Measurements from ENCODE around the gene TOMT.
A peak's percentile ranks its signal among the peaks of the same experiment; 100 is the strongest.

Gene TOMT

DNA sequence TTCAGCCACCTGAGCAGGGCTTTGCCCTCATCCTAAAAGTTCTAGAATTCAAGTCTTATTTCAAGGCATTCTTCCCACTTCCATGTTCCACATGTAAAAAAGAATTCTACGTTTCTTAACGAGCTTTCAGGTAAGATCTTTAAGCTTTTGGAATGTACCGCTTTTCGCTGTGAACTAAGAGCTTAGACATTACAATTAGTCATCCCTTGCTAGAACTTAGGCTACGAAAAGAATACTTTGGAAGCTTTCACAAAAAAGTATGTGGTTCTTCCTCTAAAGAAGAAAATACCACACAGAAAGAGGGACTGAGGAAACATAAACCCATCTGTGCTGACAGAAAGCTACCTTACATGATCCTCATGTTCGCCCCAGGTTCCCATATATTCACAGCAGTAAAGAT is 27.2 kb upstream of the TOMT start:
- CTCF ChIA-PET, result interaction anchor here (0.7 to 2.0 kb wide), 10 partner anchors 10 to 102 kb away, joined by 3 to 14 read pairs (median 3); no protein-coding TSS in a partner anchor
- DNase-seq (ENCODE audit: extremely low spot score), result no peak
- no peak for TF ChIP-seq CTCF (IDR thresholded peaks at IDR 0.05; ENCODE audit: control extremely low read depth, extremely low read depth, low read depth, missing control alignments)
- POLR2A ChIA-PET, result no interaction called here

GRCh38 chr11:72079819-72080325 is 25.9 kb upstream of the TOMT start:
- POLR2A ChIA-PET, result no interaction called here
- no peak for TF ChIP-seq CTCF (IDR thresholded peaks at IDR 0.05; ENCODE audit: control extremely low read depth, extremely low read depth, low read depth, missing control alignments)
- CTCF ChIA-PET, result no interaction called here
- DNase-seq (ENCODE audit: extremely low spot score), result no peak

GRCh38 chr11:72080326-72081183 is 25.2 kb upstream of the TOMT start, which contains the start of the genes LRRC51 and NUMA1:
LRRC51 (plus strand) TSS chr11:72080850; CDS start chr11:72089084, 8,234 bp downstream.
NUMA1 (minus strand) TSS chr11:72080542; CDS start chr11:72035943, 44,599 bp downstream.
- DNase-seq (ENCODE audit: extremely low spot score), result peak; percentile 93
- CTCF ChIA-PET, result interaction anchor here (1.1 to 2.3 kb wide), 4 partner anchors 10 to 65 kb away, joined by 4 to 35 read pairs (median 7); no protein-coding TSS in a partner anchor
- TF ChIP-seq CTCF (IDR thresholded peaks at IDR 0.05; ENCODE audit: control extremely low read depth, extremely low read depth, low read depth, missing control alignments), result no peak
- POLR2A ChIA-PET, result no interaction called here

DNA sequence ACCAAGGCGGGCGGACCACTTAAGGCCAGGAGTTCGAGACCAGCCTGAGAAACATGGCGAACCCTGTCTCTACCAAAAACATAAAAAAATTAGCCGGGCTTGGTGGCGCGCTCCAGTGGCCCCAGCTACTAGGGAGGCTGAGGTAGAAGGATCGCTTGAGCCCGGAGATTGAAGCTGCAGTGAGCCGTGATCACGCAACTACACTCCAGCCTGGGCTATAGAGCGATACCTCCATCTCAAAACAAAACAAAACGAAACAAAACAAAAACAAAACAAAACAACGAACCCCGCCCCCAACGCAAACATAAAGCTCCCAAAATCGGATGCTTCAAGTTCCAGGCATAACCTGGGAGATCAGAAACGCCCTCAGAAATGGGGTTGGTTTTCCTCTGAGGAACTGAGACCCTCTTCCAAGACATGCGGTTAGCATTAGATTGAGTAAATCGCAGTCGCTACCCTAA is 24.5 kb upstream of the TOMT start:
- CTCF ChIA-PET, result interaction anchor here (1.1 to 2.3 kb wide), 8 partner anchors 9 to 104 kb away, joined by 3 to 35 read pairs (median 5); no protein-coding TSS in a partner anchor

DNA sequence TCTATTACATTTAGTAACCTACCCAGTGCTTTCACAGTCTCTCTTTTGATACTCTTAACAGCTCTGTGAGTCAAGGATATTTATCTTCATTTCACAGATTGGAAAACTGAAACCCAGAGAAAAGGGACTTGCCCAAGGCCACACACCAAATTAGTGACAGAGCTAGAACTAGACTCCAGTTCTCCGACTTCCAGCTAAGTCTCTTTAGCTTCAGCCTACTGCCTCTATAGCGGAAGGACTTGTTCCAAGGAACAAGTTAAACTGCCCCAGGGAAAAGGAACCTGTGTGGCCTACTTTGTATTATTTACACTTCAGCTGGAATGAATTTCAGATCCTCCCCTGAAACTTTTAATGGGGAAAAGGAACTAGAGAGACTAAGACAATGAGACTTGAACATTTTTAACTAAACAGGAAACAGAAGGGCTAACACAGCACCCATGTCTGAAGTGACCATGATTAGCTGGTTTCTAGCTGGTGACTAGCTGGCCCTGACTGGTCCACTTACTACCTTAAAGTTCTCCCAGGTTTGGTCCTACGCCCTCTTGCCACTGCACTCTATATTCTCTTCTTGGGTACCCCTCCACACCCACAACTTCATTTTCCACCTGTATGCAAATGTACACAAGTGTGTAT is 23.8 kb upstream of the TOMT start:
- DNase-seq (ENCODE audit: extremely low spot score), result no peak
- TF ChIP-seq CTCF (IDR thresholded peaks at IDR 0.05; ENCODE audit: control extremely low read depth, extremely low read depth, low read depth, missing control alignments), result no peak
- ChIA-PET POLR2A (interaction anchor here (0.5 to 0.7 kb wide), 2 partner anchors 19 to 22 kb away, joined by 3 read pairs; no protein-coding TSS in a partner anchor), CTCF (interaction anchor here (0.8 to 2.3 kb wide), 12 partner anchors 9 to 349 kb away, joined by 3 to 35 read pairs (median 4); no protein-coding TSS in a partner anchor)

More for the DNA sequence above, 24.5 kb upstream of the TOMT start:
- no peak for TF ChIP-seq CTCF (IDR thresholded peaks at IDR 0.05; ENCODE audit: control extremely low read depth, extremely low read depth, low read depth, missing control alignments)
- POLR2A ChIA-PET, result interaction anchor here (0.5 kb wide), 1 partner anchor 21 kb away, joined by 3 read pairs; no protein-coding TSS in a partner anchor
- no peak for DNase-seq (ENCODE audit: extremely low spot score)

DNA sequence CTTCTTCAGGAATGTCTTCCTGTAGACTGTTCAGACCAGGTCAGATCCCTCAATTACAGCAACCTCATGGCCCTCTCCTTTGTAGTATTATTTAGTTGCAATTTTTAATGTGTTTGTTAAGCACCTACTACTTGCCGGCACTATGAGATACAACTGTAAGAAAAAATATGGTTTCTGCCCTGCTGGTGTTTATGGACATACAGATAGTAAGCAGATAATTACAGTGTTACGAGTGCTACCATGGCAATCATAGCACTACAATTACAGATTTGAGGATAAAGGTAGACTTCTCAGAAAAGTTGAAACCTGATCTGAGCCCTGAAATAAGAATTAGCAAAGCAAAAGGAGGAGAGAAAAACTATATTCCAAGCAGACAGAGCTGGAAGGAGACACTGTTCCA is 22.3 kb upstream of the TOMT start:
- CTCF ChIA-PET, result interaction anchor here (0.9 to 4.8 kb wide), 2 partner anchors 15 to 58 kb away, joined by 3 to 52 read pairs; no protein-coding TSS in a partner anchor

More for the DNA sequence above, 22.3 kb upstream of the TOMT start:
- no peak for DNase-seq (ENCODE audit: extremely low spot score)
- POLR2A ChIA-PET, result no interaction called here
- TF ChIP-seq CTCF (IDR thresholded peaks at IDR 0.05; ENCODE audit: control extremely low read depth, extremely low read depth, low read depth, missing control alignments), result no peak

Data from GM10248 (cell line).